H1 (cell line): ENCODE measurements around the gene PRMT5. TPM values are rescaled to one million over a fixed set of nuclear protein-coding genes. Genes with fewer than 3 reads are reported as not detected.

Source experiments
- CTCF ChIA-PET: fragments of 300-600 bp; sonication (Branson Sonifier 250); formaldehyde crosslinking; loops from one replicate; lab custom pipeline; 2021; ENCODE audit not compliant: partially characterized antibody; lab: Charles Lee
- POLR2A ChIA-PET: fragments of 300-600 bp; sonication (Branson Sonifier 250); formaldehyde crosslinking; loops from one replicate; lab custom pipeline; 2021; ENCODE audit warnings: inconsistent platforms; ENCODE audit not compliant: partially characterized antibody; lab: Charles Lee
- DNase-seq, 2 experiments: peaks; one replicate each; pipeline versions ENCODE4 v3.0.0 to v3.0.0-alpha.2; 2010 to 2022; ENCODE audit warnings: low spot score in 2 of 2, low read depth in 1 of 2, mixed read lengths in 1 of 2
- FAIRE-seq: peaks from 2 replicates; lab custom pipeline; 2011; peaks lifted over from hg19 to GRCh38; lab: Jason Lieb, UNC
- H2AFZ ChIP-seq: 2 replicates; pipeline ENCODE4 v1.8.1; 2012; ENCODE audit warnings: low read length, inconsistent platforms
- H2AK5ac ChIP-seq: 2 replicates; pipeline ENCODE4 v1.6.1; 2013; ENCODE audit warnings: low read depth, low read length
- H2BK120ac ChIP-seq: replicated peaks from 2 replicates; pipeline ENCODE3; 2013; ENCODE audit warnings: low read depth, low read length, inconsistent platforms
- H2BK12ac ChIP-seq: 2 replicates; pipeline ENCODE4 v1.6.1; 2013; ENCODE audit warnings: low read depth, low read length
- H2BK15ac ChIP-seq: 2 replicates; pipeline ENCODE4 v1.6.1; 2013; ENCODE audit warnings: low read length
- H2BK20ac ChIP-seq: 2 replicates; pipeline ENCODE4 v1.6.1; 2013; ENCODE audit warnings: low read length
- H2BK5ac ChIP-seq: 2 replicates; pipeline ENCODE4 v1.6.1; 2013; ENCODE audit warnings: low read depth, low read length
- H3K14ac ChIP-seq: 2 replicates; pipeline ENCODE4 v1.6.1; 2013; ENCODE audit warnings: inconsistent platforms; ENCODE audit not compliant: insufficient read length
- H3K18ac ChIP-seq: 2 replicates; pipeline ENCODE4 v1.6.1; 2013; ENCODE audit warnings: low read length; ENCODE audit errors: extremely low read depth
- H3K23ac ChIP-seq: 2 replicates; pipeline ENCODE4 v1.6.1; 2013; ENCODE audit warnings: inconsistent platforms; ENCODE audit not compliant: insufficient read length
- H3K23me2 ChIP-seq: 2 replicates; pipeline ENCODE4 v1.6.1; 2013; ENCODE audit warnings: low read depth, low read length
- H3K27ac ChIP-seq: 2 replicates; pipeline ENCODE4 v1.6.1; 2011; ENCODE audit warnings: low read depth, low read length, inconsistent platforms
- H3K27me3 ChIP-seq, 4 experiments: replicated peaks in 1 of 4; 1 replicate in 1 of 4; 2 replicates in 3 of 4; pipeline versions ENCODE4 v1.6.1 to v1.8.1; 2011 to 2013; ENCODE audit warnings: low read length in 3 of 4, mild to moderate bottlenecking in 3 of 4, inconsistent platforms in 2 of 4, mixed read lengths in 2 of 4, moderate library complexity in 1 of 4; ENCODE audit not compliant: control insufficient read depth in 3 of 4, insufficient read depth in 3 of 4; ENCODE audit errors: extremely low read depth in 1 of 4
- H3K36me3 ChIP-seq, 4 experiments: 2 replicates each; pipeline versions ENCODE4 v1.6.1 to v1.8.1; 2011 to 2013; ENCODE audit warnings: mild to moderate bottlenecking in 4 of 4, low read length in 3 of 4, moderate library complexity in 2 of 4, control low read depth in 1 of 4, inconsistent platforms in 1 of 4; ENCODE audit not compliant: insufficient read depth in 4 of 4, control insufficient read depth in 2 of 4
- H3K4ac ChIP-seq: replicated peaks from 2 replicates; pipeline ENCODE3; 2013; ENCODE audit warnings: low read length, low read depth, mixed read lengths, inconsistent platforms; ENCODE audit not compliant: insufficient read length
- H3K4me1 ChIP-seq, 4 experiments: replicated peaks in 1 of 4; 1 replicate in 1 of 4; 2 replicates in 3 of 4; pipeline versions ENCODE4 v1.6.1 to v1.8.1; 2011 to 2013; ENCODE audit warnings: low read length in 3 of 4, inconsistent platforms in 2 of 4, mixed read lengths in 1 of 4; ENCODE audit not compliant: insufficient read depth in 4 of 4, control insufficient read depth in 3 of 4
- H3K4me2 ChIP-seq, 2 experiments: 2 replicates each; pipeline versions ENCODE4 v1.6.1 to v1.8.1; 2011 to 2013; ENCODE audit warnings: low read depth in 2 of 2, low read length in 2 of 2, control low read depth in 1 of 2, inconsistent platforms in 1 of 2, mild to moderate bottlenecking in 1 of 2; ENCODE audit not compliant: insufficient read depth in 1 of 2
- H3K4me3 ChIP-seq, 4 experiments: fragments of 200-600, 300-600 bp in 1 of 4; sonication (generic), shearing (Covaris generic), sonication (Bioruptor Twin) in 1 of 4; 2 replicates each; pipeline versions ENCODE4 v1.5.1 to v1.8.1; 2011 to 2016; ENCODE audit warnings: low read length in 4 of 4, low read depth in 3 of 4, control low read depth in 2 of 4, inconsistent platforms in 2 of 4, mild to moderate bottlenecking in 2 of 4, mixed read lengths in 1 of 4, moderate library complexity in 1 of 4; ENCODE audit not compliant: insufficient read depth in 2 of 4; ENCODE audit errors: extremely low read depth in 1 of 4
- H3K56ac ChIP-seq: replicated peaks from 2 replicates; pipeline ENCODE3; 2013; ENCODE audit warnings: low read depth, mild to moderate bottlenecking, mixed read lengths, low read length, inconsistent platforms; ENCODE audit not compliant: insufficient read length
- H3K79me1 ChIP-seq: 2 replicates; pipeline ENCODE4 v1.6.1; 2013; ENCODE audit warnings: low read depth, low read length, control low read depth
- H3K79me2 ChIP-seq, 2 experiments: 2 replicates each; pipeline versions ENCODE4 v1.6.1 to v1.8.1; 2012 to 2013; ENCODE audit warnings: low read length in 2 of 2, mild to moderate bottlenecking in 2 of 2, inconsistent platforms in 1 of 2; ENCODE audit not compliant: insufficient read depth in 2 of 2, control insufficient read depth in 1 of 2
- H3K9ac ChIP-seq, 4 experiments: replicated peaks in 1 of 4; 1 replicate in 1 of 4; 2 replicates in 3 of 4; pipeline versions ENCODE4 v1.6.1 to v1.8.1; 2011 to 2013; ENCODE audit warnings: low read depth in 3 of 4, low read length in 3 of 4, control low read depth in 2 of 4, mild to moderate bottlenecking in 2 of 4, moderate library complexity in 2 of 4, inconsistent platforms in 1 of 4; ENCODE audit errors: extremely low read depth in 1 of 4
- H3K9me3 ChIP-seq, 2 experiments: 2 replicates each; pipeline versions ENCODE4 v1.6.1 to v1.8.1; 2012 to 2013; ENCODE audit warnings: mild to moderate bottlenecking in 2 of 2, moderate library complexity in 2 of 2, control low read depth in 1 of 2, inconsistent platforms in 1 of 2, low read depth in 1 of 2, low read length in 1 of 2, mixed read lengths in 1 of 2; ENCODE audit not compliant: insufficient read depth in 2 of 2
- H4K20me1 ChIP-seq, 2 experiments: replicated peaks in 1 of 2; 2 replicates each; pipeline versions ENCODE3 to v1.8.1; 2011 to 2013; ENCODE audit warnings: inconsistent platforms in 2 of 2, low read length in 2 of 2, mild to moderate bottlenecking in 1 of 2; ENCODE audit not compliant: insufficient read depth in 2 of 2, control insufficient read depth in 1 of 2
- H4K5ac ChIP-seq: 2 replicates; pipeline ENCODE4 v1.6.1; 2013; ENCODE audit warnings: low read length, low read depth, mixed read lengths, inconsistent platforms; ENCODE audit not compliant: insufficient read length
- H4K8ac ChIP-seq: 2 replicates; pipeline ENCODE4 v1.8.0; 2013; ENCODE audit warnings: mild to moderate bottlenecking, moderate library complexity, low read length, inconsistent platforms; ENCODE audit not compliant: insufficient read depth; ENCODE audit errors: extremely low read depth
- H4K91ac ChIP-seq: replicated peaks from 2 replicates; pipeline ENCODE3; 2013; ENCODE audit warnings: low read length, mixed read lengths, inconsistent platforms; ENCODE audit not compliant: insufficient read length
- BRCA1 ChIP-seq: IDR thresholded peaks from 2 replicates; pipeline ENCODE4 v1.6.1; 2012; ENCODE audit warnings: low read depth, low read length, improper control_type of control experiment
- CHD1 ChIP-seq: IDR thresholded peaks from 2 replicates; pipeline ENCODE4 v1.6.1; 2012; ENCODE audit warnings: low read depth, low read length, improper control_type of control experiment
- JUN ChIP-seq: IDR thresholded peaks from 2 replicates; pipeline ENCODE4 v1.6.1; 2011; ENCODE audit warnings: low read depth, mild to moderate bottlenecking, improper control_type of control experiment, low read length
- JUND ChIP-seq: IDR thresholded peaks from 2 replicates; pipeline ENCODE4 v1.6.1; 2011; ENCODE audit warnings: mild to moderate bottlenecking, improper control_type of control experiment, low read length
- POLR2AphosphoS5 ChIP-seq: IDR thresholded peaks from 2 replicates; pipeline ENCODE4 v1.6.1; 2011; ENCODE audit warnings: low read depth, low read length
- SP1 ChIP-seq: IDR thresholded peaks from 2 replicates; pipeline ENCODE4 v1.6.1; 2011; ENCODE audit warnings: low read depth, low read length
- SUZ12 ChIP-seq: fragments of 200-600 bp; sonication (generic); IDR thresholded peaks from 2 replicates; pipeline ENCODE4 v1.6.1; 2012; ENCODE audit warnings: mild to moderate bottlenecking, inconsistent platforms, low read length, moderate library complexity, mixed read lengths
- TAF7 ChIP-seq: optimal IDR thresholded peaks from 2 replicates; pipeline ENCODE3; 2011; ENCODE audit warnings: low read depth, mild to moderate bottlenecking, inconsistent platforms, low read length, moderate library complexity, borderline replicate concordance
- TEAD4 ChIP-seq: IDR thresholded peaks from 2 replicates; pipeline ENCODE4 v1.6.1; 2012; ENCODE audit warnings: low read depth, low read length, inconsistent platforms, mixed read lengths
- WGBS, 2 experiments: shearing (Covaris generic) in 1 of 2; methylation state at CpG; one replicate each; pipeline versions ENCODE4 v1.1.6 to v1.1.7; 2013 to 2015; ENCODE audit warnings: low lambda C conversion rate in 2 of 2, mixed read lengths in 2 of 2, inconsistent platforms in 1 of 2, low coverage in 1 of 2, missing lambda C conversion rate in 1 of 2; ENCODE audit not compliant: insufficient replicate concordance in 2 of 2, insufficient coverage in 1 of 2, insufficient read length in 1 of 2; ENCODE audit errors: extremely low coverage in 1 of 2, missing lambda C conversion rate in 1 of 2; 5-methylcytosine and 5-hydroxymethylcytosine counted together
- polyA plus RNA-seq, 7 experiments: library from polyadenylated mRNA; depleted of rRNA in 3 of 7; stranded (reverse) in 5 of 7; unstranded in 2 of 7; fragments of >200 nt in 5 of 7; fragments of 200-250 nt in 2 of 7; gene quantifications; 1 replicate in 5 of 7; 2 replicates in 1 of 7; 4 replicates in 1 of 7; pipeline versions ENCODE4 v1.2.1 to v1.2.3, GENCODE V29; 2011 to 2013; ENCODE audit warnings: missing spikeins in 2 of 7, mixed read lengths in 2 of 7
- total RNA-seq: library from RNA; stranded (reverse); fragmentation: NEBNext Ultra II Directional; extraction: Animal tissue kit (Norgen Biotek cat#: 25700); gene quantifications from 2 replicates; pipeline ENCODE4 v1.2.1, GENCODE V29; 2021

The PRMT5 gene
- total and polyA plus RNA-seq, 2 of the 8 experiments (the other 6 are each of a cell fraction or from before 2014, with no cell fraction given): 171 to 402 TPM

DNA sequence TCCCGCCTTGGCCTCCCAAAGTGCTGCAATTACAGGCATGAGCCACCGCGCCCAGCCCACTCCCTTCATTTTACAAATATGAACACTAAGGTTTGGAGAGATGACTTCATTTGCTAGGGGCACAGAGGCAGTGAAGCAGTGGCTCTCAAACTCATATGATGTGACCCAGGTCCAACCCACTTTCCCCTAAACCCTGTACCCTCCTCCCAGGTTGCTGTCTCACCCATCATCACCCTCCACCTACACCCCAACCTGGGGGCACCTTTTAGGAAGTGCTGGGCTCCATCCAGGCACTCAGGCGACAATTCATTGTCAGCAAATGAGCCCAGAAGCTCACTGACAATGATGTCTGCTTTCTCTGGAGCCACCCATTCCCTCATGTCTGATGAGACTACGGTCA, 5.4 kb downstream of the PRMT5 start:
- H3K4me1 ChIP-seq: peaks cover 0 to 9% (median 5%) of the 10 kb centered on the region in 4 experiments; a peak in 4 of 7 replicates
- H2BK120ac ChIP-seq: no peak overlapping the region
- H4K91ac ChIP-seq: no peak overlapping the region
- no peak overlapping the region for H4K5ac ChIP-seq
- no peak overlapping the region for H3K18ac ChIP-seq
- H3K56ac ChIP-seq: no peak overlapping the region
- H3K14ac ChIP-seq: no peak overlapping the region
- H2BK5ac ChIP-seq: no peak overlapping the region
- H4K20me1 ChIP-seq: peaks cover 0 to 2% of the 10 kb centered on the region in 2 experiments
- no peak overlapping the region for H2AFZ ChIP-seq
- no peak overlapping the region for H3K4me3 ChIP-seq
- ChIA-PET CTCF (interaction anchor here (1.3 kb wide), 1 partner anchor 364 kb away, joined by 3 read pairs; no protein-coding TSS in a partner anchor), POLR2A (interaction anchor here (1.4 to 1.7 kb wide), 3 partner anchors 7 to 145 kb away, joined by 3 to 4 read pairs (median 3); partner anchors contain the start of gene HAUS4)
- no peak overlapping the region for H2BK15ac ChIP-seq
- H3K9me3 ChIP-seq: no peaks in the 10 kb centered on the region
- no peak overlapping the region for H3K27ac ChIP-seq
- H3K9ac ChIP-seq: no peak overlapping the region
- H3K79me1 ChIP-seq: peaks cover 5% of the 10 kb centered on the region; the same call in 1 of the 2 replicates
- H4K8ac ChIP-seq: no peak overlapping the region
- no peak for DNase-seq
- no peak overlapping the region for H3K4ac ChIP-seq
- 96% methylated on average over 5 of the region's 5 CpGs; no CpG with 5 or more reads in 1 of the 2 experiments for WGBS, 2 experiments
- no peak overlapping the region for H2BK12ac ChIP-seq
- no peaks in the 10 kb centered on the region for H3K27me3 ChIP-seq
- no peak for TF ChIP-seq CHD1
- TF ChIP-seq JUN: no peak
- TF ChIP-seq SUZ12: no peak
- TF ChIP-seq JUND: no peak
- TF ChIP-seq BRCA1: no peak
- no peak for TF ChIP-seq TEAD4
- TF ChIP-seq POLR2AphosphoS5: no peak
- TF ChIP-seq TAF7: no peak
- TF ChIP-seq SP1: no peak
- TF ChIP-seq, all 59 proteins: peak for 0
- Histone ChIP-seq H3K4me2 (no peak overlapping the region), H2AK5ac (no peak overlapping the region), H3K23ac (no peak overlapping the region), H3K79me2 (peaks cover 5 to 19% of the 10 kb centered on the region in 2 experiments), H2BK20ac (no peak overlapping the region), H3K23me2 (peaks cover 7% of the 10 kb centered on the region), H3K36me3 (peaks cover 31 to 72% (median 53%) of the 10 kb centered on the region in 4 experiments)
- FAIRE-seq: no peak
